Fibroblast of lung (primary cell): ENCODE data around the gene SPINK4. TPM values are rescaled to one million over a fixed set of nuclear protein-coding genes. Genes with fewer than 3 reads are reported as not detected.
A peak's percentile ranks its signal among the peaks of the same experiment; 100 is the strongest.

Experiments
- DNase-seq, 2 donors: peaks; one replicate each; pipeline versions ENCODE4 v3.0.0 to v3.0.0-alpha.2; 2010; ENCODE audit warnings: low read depth in 2 of 2
- H2AFZ ChIP-seq: 2 replicates; pipeline ENCODE4 v1.5.1; 2012; ENCODE audit warnings: low read length, control low read depth, inconsistent platforms
- H3K27ac ChIP-seq: 2 replicates; pipeline ENCODE4 v1.5.1; 2011; ENCODE audit warnings: low read length, control low read depth; ENCODE audit not compliant: insufficient read depth
- H3K27me3 ChIP-seq: 2 replicates; pipeline ENCODE4 v1.5.1; 2011; ENCODE audit warnings: mild to moderate bottlenecking, low read length; ENCODE audit not compliant: control insufficient read depth, insufficient read depth
- H3K36me3 ChIP-seq: 2 replicates; pipeline ENCODE4 v1.5.1; 2011; ENCODE audit warnings: low read length; ENCODE audit not compliant: control insufficient read depth, insufficient read depth
- H3K4me1 ChIP-seq: 2 replicates; pipeline ENCODE4 v1.5.1; 2011; ENCODE audit warnings: low read length; ENCODE audit not compliant: control insufficient read depth, insufficient read depth; ENCODE audit errors: extremely low read depth
- H3K4me2 ChIP-seq: 2 replicates; pipeline ENCODE4 v1.5.1; 2011; ENCODE audit warnings: low read length, control low read depth; ENCODE audit not compliant: insufficient read depth; ENCODE audit errors: extremely low read depth
- H3K4me3 ChIP-seq, 4 experiments: fragments of 200-600 bp in 1 of 4; sonication (generic) in 1 of 4; replicated peaks in 1 of 4; 2 replicates each; pipeline ENCODE4 v1.5.1; 2011 to 2016; ENCODE audit warnings: low read length in 4 of 4, low read depth in 3 of 4, mild to moderate bottlenecking in 3 of 4, control low read depth in 2 of 4, inconsistent platforms in 1 of 4, mixed read lengths in 1 of 4; ENCODE audit not compliant: insufficient read depth in 1 of 4; ENCODE audit errors: control extremely low read depth in 1 of 4
- H3K79me2 ChIP-seq: 2 replicates; pipeline ENCODE4 v1.5.1; 2012; ENCODE audit warnings: mild to moderate bottlenecking, low read length, inconsistent platforms; ENCODE audit not compliant: control insufficient read depth, insufficient read depth
- H3K9ac ChIP-seq: 2 replicates; pipeline ENCODE4 v1.5.1; 2011; ENCODE audit warnings: mild to moderate bottlenecking, low read length, control low read depth; ENCODE audit not compliant: insufficient read depth
- H3K9me3 ChIP-seq: 2 replicates; pipeline ENCODE4 v1.5.1; 2012; ENCODE audit warnings: low read depth, low read length; ENCODE audit not compliant: control insufficient read depth, insufficient read depth
- H4K20me1 ChIP-seq: 2 replicates; pipeline ENCODE4 v1.5.1; 2011; ENCODE audit warnings: low read length; ENCODE audit not compliant: control insufficient read depth, insufficient read depth; ENCODE audit errors: extremely low read depth
- CTCF ChIP-seq, 2 donors: IDR thresholded peaks in 1 of 2; conservative IDR thresholded peaks in 1 of 2; 1 replicate in 1 of 2; 2 replicates in 1 of 2; pipeline ENCODE4 v1.5.1; 2011 to 2012; ENCODE audit warnings: low read length in 2 of 2, control low read depth in 1 of 2, inconsistent platforms in 1 of 2, low read depth in 1 of 2, mild to moderate bottlenecking in 1 of 2
- EZH2 ChIP-seq: IDR thresholded peaks from 2 replicates; pipeline ENCODE4 v1.5.1; 2012; ENCODE audit warnings: low read length, control low read depth, mild to moderate bottlenecking; ENCODE audit errors: missing control alignments
- polyA plus RNA-seq, 2 donors: library from polyadenylated mRNA; depleted of rRNA in 1 of 2; stranded (reverse) in 1 of 2; unstranded in 1 of 2; fragments of >200 nt; gene quantifications; 2 replicates each; pipeline ENCODE4 v1.2.1, GENCODE V29; 2011 to 2012; ENCODE audit warnings: missing spikeins in 1 of 2
- total RNA-seq: library from RNA; depleted of rRNA; stranded (reverse); fragments of >200 nt; gene quantifications from 2 replicates; pipeline ENCODE4 v1.2.1, GENCODE V29; 2014

SPINK4 gene
- total and polyA plus RNA-seq, 2 donors (not counting 1 experiment from before 2014, with no cell fraction given): not detected

DNA sequence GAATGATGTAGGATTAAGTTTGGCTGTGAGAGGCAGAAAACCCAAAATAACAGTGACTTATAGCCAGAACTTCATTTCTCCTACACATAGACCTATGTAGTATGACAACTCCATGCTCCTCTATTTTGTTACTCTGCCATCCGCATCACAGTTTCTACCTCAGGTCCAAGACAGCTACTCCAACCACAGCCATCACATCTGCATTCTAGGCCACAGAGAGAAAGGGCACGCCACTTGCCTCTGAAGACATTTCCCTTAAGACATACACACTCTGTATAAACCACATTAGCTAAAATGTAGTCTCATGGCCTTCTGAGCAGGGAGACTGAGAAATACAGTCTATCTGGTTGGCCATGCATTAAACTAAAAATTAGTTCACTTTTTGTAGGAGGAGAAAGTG is 10.0 kb downstream of the SPINK4 start:
- Histone ChIP-seq H3K4me1 (no peaks in the 10 kb centered on the region), H3K36me3 (peaks cover 10% of the 10 kb centered on the region), H3K27ac (no peak overlapping the region), H2AFZ (no peak overlapping the region), H4K20me1 (no peaks in the 10 kb centered on the region), H3K27me3 (no peaks in the 10 kb centered on the region), H3K9me3 (no peaks in the 10 kb centered on the region), H3K4me3 (no peak overlapping the region), H3K79me2 (no peaks in the 10 kb centered on the region), H3K9ac (no peak overlapping the region), H3K4me2 (no peak overlapping the region)
- no peak for DNase-seq
- no peak for TF ChIP-seq CTCF (conservative IDR thresholded peaks at IDR 0.05 in 1 of 2, IDR thresholded peaks at IDR 0.05 in 1 of 2; ENCODE audit: low read depth in 1 of 2, low read length in 2 of 2)
- no peak for TF ChIP-seq EZH2

DNA sequence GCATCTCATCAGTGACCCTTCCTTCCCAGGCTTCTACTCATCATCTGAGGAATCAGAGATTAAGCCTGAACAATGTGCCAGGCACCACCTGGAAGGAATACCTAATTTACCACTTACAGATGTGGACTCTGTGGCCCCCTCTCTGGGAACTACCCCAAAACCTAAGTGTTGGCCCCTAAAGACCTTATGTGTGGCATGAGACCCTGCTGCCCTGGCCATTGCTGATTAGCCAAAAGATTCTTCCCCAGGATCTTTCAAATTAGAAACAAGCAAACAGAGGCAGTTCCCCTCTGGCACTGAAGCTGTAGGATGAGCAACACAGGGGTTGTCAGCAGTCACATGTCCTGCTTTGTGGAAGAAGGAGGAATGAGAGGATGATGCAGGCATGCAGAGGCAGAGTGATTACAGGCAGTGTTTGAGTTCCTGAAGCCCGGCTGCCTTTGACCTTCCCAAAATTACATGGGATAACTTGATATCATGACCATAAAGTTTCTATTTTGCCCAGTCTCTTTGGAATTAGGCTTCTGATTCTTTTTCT is 10.6 kb downstream of the SPINK4 start:
- Histone ChIP-seq H3K9ac (no peak overlapping the region), H3K9me3 (no peaks in the 10 kb centered on the region), H3K27me3 (no peaks in the 10 kb centered on the region), H3K79me2 (no peaks in the 10 kb centered on the region), H2AFZ (no peak overlapping the region), H3K4me1 (no peaks in the 10 kb centered on the region), H3K4me3 (no peak overlapping the region), H3K27ac (no peak overlapping the region), H3K36me3 (peaks cover 13% of the 10 kb centered on the region), H4K20me1 (no peaks in the 10 kb centered on the region), H3K4me2 (no peak overlapping the region)
- TF ChIP-seq CTCF (conservative IDR thresholded peaks at IDR 0.05 in 1 of 2, IDR thresholded peaks at IDR 0.05 in 1 of 2; ENCODE audit: low read depth in 1 of 2, low read length in 2 of 2): no peak
- TF ChIP-seq EZH2: no peak
- DNase-seq: peak in 1 of 2 donors; percentile 58

DNA sequence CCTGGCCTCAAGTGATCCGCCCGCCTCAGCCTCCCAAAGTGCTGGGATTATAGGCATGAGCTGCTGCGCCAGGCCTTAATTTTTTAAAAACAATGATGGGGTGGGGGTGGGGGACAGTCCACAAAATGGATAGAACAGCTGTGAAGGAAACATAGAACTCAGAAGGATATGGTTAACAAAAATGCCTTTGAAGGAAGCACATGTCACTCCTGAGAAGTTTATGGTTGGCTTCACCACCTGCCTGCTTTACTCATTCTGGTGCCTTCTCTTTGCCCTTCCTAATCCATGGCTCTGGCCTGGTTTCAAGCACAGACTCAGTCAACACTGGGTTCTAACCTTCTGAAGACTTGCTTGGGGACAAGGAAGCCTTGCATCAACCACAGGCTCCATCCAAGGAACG is 14.2 kb downstream of the SPINK4 start:
- H3K36me3 ChIP-seq: peaks cover 20% of the 10 kb centered on the region
- DNase-seq: no peak
- TF ChIP-seq CTCF (conservative IDR thresholded peaks at IDR 0.05 in 1 of 2, IDR thresholded peaks at IDR 0.05 in 1 of 2; ENCODE audit: low read depth in 1 of 2, low read length in 2 of 2) (no peak), EZH2 (no peak)

More for the DNA sequence above, 14.2 kb downstream of the SPINK4 start:
- no peak overlapping the region for H2AFZ ChIP-seq
- no peak overlapping the region for H3K4me3 ChIP-seq
- no peaks in the 10 kb centered on the region for H3K27me3 ChIP-seq
- no peak overlapping the region for H3K27ac ChIP-seq
- H3K4me2 ChIP-seq: no peak overlapping the region
- no peaks in the 10 kb centered on the region for H3K4me1 ChIP-seq
- no peaks in the 10 kb centered on the region for H3K9me3 ChIP-seq
- no peak overlapping the region for H3K9ac ChIP-seq
- H3K79me2 ChIP-seq: no peaks in the 10 kb centered on the region
- no peaks in the 10 kb centered on the region for H4K20me1 ChIP-seq
